Gastroesophageal sphincter (tissue), 4 donors: Measurements from ENCODE around the gene SMC6. TPM values are rescaled to one million over a fixed set of nuclear protein-coding genes. Genes with fewer than 3 reads are reported as not detected.

Experiments used
- ATAC-seq: fragments of 150-250 bp; one replicate; pipeline ENCODE4 v1.9.1; 2016; ENCODE audit warnings: mild to moderate bottlenecking, moderate library complexity
- H3K27ac ChIP-seq, 4 donors: fragments of 200-600 bp; sonication (generic) in 3 of 4; 1 replicate in 3 of 4; 2 replicates in 1 of 4; pipeline ENCODE4 v1.5.1; 2016 to 2019
- H3K27me3 ChIP-seq: fragments of 200-600 bp; sonication (generic); one replicate; pipeline ENCODE4 v1.5.1; 2019
- H3K36me3 ChIP-seq, 2 donors: fragments of 200-600 bp; sonication (generic); one replicate each; pipeline ENCODE4 v1.5.1; 2019; ENCODE audit warnings: control low read depth in 1 of 2
- H3K4me1 ChIP-seq, 3 donors: fragments of 200-600 bp; sonication (generic); 1 replicate in 2 of 3; 2 replicates in 1 of 3; pipeline ENCODE4 v1.5.1; 2016 to 2019; ENCODE audit warnings: control low read depth in 2 of 3
- H3K4me3 ChIP-seq, 2 donors: fragments of 200-600 bp; sonication (generic); one replicate each; pipeline ENCODE4 v1.5.1; 2019; ENCODE audit warnings: mild to moderate bottlenecking in 1 of 2, moderate library complexity in 1 of 2
- H3K9me3 ChIP-seq, 3 donors: fragments of 200-600 bp; sonication (generic); one replicate each; pipeline ENCODE4 v1.5.1; 2017 to 2019; ENCODE audit warnings: control low read depth in 2 of 3
- EP300 ChIP-seq: sonication (generic); formaldehyde crosslinking; IDR thresholded peaks from one replicate; pipeline ENCODE4 v1.6.1; 2017; ENCODE audit warnings: antibody characterized with exemption, mild to moderate bottlenecking
- POLR2A ChIP-seq, 2 donors: fragments of 450-650 bp; IDR thresholded peaks; one replicate each; pipeline ENCODE4 v1.6.1; 2017; ENCODE audit warnings: antibody characterized with exemption in 2 of 2, mild to moderate bottlenecking in 2 of 2, moderate library complexity in 1 of 2
- POLR2AphosphoS5 ChIP-seq: sonication (generic); formaldehyde crosslinking; IDR thresholded peaks from one replicate; pipeline ENCODE4 v1.6.1; 2017; ENCODE audit warnings: antibody characterized with exemption
- WGBS, 2 donors: methylation state at CpG; one replicate each; pipeline ENCODE4 v1.1.5; 2018; ENCODE audit warnings: low coverage in 1 of 2; 5-methylcytosine and 5-hydroxymethylcytosine counted together
- total RNA-seq, 4 donors: library from RNA; depleted of rRNA; stranded (reverse); fragments of >200 nt; gene quantifications; one replicate each; pipeline ENCODE4 v1.1.0, GENCODE V29; 2016
- TF ChIP-seq, protein P1 (sequence below), 4 experiments: fragments of 200-600 bp in 2 of 4; fragments of 450-650 bp in 2 of 4; sonication (generic) in 1 of 4; IDR thresholded peaks; one replicate each; pipeline ENCODE4 v1.5.1; 2017 to 2019; ENCODE audit warnings: antibody characterized with exemption in 4 of 4, mild to moderate bottlenecking in 2 of 4, moderate library complexity in 2 of 4

Gene SMC6
- total RNA-seq, 4 donors from 2014 or later, result 11.2 to 16.7 (median 14.1) TPM

DNA sequence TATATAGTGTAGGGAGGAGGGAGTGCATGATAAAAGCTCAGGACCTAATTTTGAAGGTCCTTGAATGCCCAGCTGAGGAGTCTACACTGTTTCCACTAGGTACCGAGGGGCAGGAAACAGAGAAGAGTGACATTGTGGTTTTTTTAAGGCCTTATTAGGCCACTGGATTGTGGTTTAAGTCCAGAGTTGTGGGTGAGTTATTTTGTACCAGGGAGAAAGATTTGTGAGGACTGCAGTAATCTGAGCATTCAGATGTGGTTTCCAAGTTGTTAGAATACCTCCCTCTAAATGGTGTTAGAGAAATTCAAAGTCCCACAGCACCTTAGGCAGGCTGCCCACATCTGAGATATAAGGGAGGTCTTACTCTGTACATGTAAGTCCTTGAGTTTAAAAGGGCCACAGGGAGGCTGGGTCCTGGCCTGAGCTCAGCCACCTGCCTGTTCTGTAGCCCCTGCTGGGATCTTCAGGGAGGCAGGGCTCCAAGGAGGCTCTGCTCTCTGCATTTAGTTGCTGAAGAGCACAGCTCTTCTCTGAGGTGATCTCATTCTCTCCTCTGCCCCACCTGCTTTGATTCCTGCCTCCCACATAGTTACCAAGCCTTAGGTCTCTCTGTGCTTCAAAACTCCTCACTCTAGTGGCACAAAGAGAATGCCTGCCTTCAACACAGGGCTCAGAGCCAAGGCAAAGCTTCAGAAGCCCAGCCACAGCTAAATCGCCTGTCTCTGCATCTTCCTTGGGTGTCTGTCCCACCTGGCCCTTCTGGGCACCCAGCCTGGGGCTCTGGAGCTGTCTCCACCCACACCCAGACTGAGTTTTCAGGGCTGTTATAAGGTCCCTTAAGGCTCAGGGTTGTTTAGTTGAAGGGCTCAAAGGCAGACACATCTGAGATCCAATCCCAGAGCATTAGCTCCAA is 125.0 kb downstream of the SMC6 start:
- no peaks in the 10 kb centered on the region for H3K27me3 ChIP-seq
- no peaks in the 10 kb centered on the region for H3K9me3 ChIP-seq
- 29 to 88% methylated on average over 1 of the region's 2 CpGs for WGBS, 2 donors

DNA sequence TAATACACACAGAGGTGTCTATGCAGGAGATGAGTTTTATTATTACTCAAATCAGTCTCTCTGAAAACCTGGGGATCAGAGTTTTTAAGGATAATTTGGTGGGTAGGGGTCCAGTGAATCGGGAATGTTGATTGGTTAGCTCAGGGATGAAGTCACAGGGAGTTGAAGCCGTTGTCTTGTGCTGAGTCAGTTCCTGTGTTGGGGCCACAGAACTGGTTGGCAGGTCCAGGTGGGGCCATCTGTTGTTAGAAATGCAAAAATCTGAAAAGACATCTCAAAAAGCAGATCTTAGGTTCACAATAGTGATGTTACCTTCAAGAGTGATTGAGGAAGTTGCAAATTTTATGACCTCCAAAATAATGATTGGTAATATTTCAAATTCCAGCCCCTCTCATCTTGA is 126.2 kb downstream of the SMC6 start:
- Histone ChIP-seq H3K4me3 (no peak overlapping the region), H3K27ac (no peak overlapping the region), H3K9me3 (no peaks in the 10 kb centered on the region), H3K4me1 (no peaks in the 10 kb centered on the region), H3K27me3 (no peaks in the 10 kb centered on the region), H3K36me3 (no peaks in the 10 kb centered on the region)
- no peak for TF ChIP-seq EP300
- no peak for TF ChIP-seq POLR2A (IDR thresholded peaks at IDR 0.05)
- no peak for TF ChIP-seq POLR2AphosphoS5
- TF ChIP-seq, protein P1, sequence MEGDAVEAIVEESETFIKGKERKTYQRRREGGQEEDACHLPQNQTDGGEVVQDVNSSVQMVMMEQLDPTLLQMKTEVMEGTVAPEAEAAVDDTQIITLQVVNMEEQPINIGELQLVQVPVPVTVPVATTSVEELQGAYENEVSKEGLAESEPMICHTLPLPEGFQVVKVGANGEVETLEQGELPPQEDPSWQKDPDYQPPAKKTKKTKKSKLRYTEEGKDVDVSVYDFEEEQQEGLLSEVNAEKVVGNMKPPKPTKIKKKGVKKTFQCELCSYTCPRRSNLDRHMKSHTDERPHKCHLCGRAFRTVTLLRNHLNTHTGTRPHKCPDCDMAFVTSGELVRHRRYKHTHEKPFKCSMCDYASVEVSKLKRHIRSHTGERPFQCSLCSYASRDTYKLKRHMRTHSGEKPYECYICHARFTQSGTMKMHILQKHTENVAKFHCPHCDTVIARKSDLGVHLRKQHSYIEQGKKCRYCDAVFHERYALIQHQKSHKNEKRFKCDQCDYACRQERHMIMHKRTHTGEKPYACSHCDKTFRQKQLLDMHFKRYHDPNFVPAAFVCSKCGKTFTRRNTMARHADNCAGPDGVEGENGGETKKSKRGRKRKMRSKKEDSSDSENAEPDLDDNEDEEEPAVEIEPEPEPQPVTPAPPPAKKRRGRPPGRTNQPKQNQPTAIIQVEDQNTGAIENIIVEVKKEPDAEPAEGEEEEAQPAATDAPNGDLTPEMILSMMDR (IDR thresholded peaks at IDR 0.05), result no peak
- no peak for ATAC-seq
- 67% methylated on average over 2 of the region's 2 CpGs; no CpG with 5 or more reads in 1 of the 2 donors for WGBS, 2 donors

More for the DNA sequence above, 125.0 kb downstream of the SMC6 start:
- Histone ChIP-seq H3K36me3 (no peaks in the 10 kb centered on the region), H3K4me1 (no peaks in the 10 kb centered on the region), H3K27ac (no peak overlapping the region), H3K4me3 (no peak overlapping the region)
- TF ChIP-seq POLR2AphosphoS5 (no peak), POLR2A (IDR thresholded peaks at IDR 0.05) (no peak), EP300 (no peak)
- TF ChIP-seq, protein P1 (IDR thresholded peaks at IDR 0.05), result no peak
- ATAC-seq, result no peak

DNA sequence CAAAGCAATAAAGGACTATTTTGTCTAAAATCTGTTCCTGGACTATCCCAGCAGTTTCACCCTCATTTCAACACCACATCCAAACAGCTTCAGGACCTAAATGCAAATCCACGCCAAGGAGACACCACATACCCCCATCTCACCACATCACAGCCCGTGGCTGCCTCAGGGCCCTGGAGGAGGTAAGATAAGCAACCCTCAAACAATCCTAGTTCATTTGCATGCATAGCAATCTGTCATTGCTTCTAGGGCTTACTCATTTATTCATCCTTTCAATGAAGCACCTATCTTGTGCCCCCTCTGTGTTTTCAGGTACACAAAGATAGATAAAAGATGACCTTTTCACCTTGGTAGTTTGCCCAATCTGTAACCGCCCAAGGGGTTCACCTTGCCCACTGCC is 126.6 kb downstream of the SMC6 start:
- no peak overlapping the region for H3K27ac ChIP-seq
- no peak for ATAC-seq
- H3K9me3 ChIP-seq, result no peaks in the 10 kb centered on the region
- H3K4me1 ChIP-seq, result no peaks in the 10 kb centered on the region
- TF ChIP-seq, protein P1 (IDR thresholded peaks at IDR 0.05), result no peak
- TF ChIP-seq POLR2AphosphoS5, result no peak
- TF ChIP-seq POLR2A (IDR thresholded peaks at IDR 0.05), result no peak
- TF ChIP-seq EP300, result no peak
- 70 to 100% methylated on average over 3 of the region's 3 CpGs for WGBS, 2 donors
- H3K4me3 ChIP-seq, result no peak overlapping the region
- no peaks in the 10 kb centered on the region for H3K27me3 ChIP-seq
- H3K36me3 ChIP-seq, result no peaks in the 10 kb centered on the region

DNA sequence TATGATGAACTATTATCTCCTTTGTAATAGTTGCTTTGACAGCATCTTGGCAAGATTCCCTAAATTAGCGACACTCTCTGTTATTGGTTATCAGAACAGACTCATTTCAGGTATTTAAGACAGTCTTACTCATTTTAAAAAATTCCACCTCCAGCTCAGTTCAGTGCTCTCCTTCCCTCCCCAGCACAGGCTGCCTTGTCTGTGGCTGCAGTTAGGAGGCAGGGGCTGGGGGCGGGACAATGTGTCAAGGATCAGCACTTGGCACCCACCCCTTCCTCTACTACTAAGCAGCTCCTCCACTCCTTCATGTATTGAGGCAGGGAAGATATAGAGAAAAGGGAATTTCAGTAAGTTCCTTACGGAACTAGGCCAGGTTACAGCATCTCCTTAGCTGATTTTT is 128.2 kb downstream of the SMC6 start:
- ATAC-seq, result no peak
- Histone ChIP-seq H3K36me3 (no peaks in the 10 kb centered on the region), H3K4me1 (peaks cover 0 to 9% (median 0%) of the 10 kb centered on the region in 3 donors), H3K9me3 (no peaks in the 10 kb centered on the region), H3K27me3 (no peaks in the 10 kb centered on the region), H3K27ac (no peak overlapping the region), H3K4me3 (no peak overlapping the region)
- TF ChIP-seq POLR2AphosphoS5 (no peak), POLR2A (IDR thresholded peaks at IDR 0.05) (no peak), EP300 (no peak)
- TF ChIP-seq, protein P1 (IDR thresholded peaks at IDR 0.05), result no peak
- 71 to 100% methylated on average over 1 to 3 of the region's 3 CpGs for WGBS, 2 donors

DNA sequence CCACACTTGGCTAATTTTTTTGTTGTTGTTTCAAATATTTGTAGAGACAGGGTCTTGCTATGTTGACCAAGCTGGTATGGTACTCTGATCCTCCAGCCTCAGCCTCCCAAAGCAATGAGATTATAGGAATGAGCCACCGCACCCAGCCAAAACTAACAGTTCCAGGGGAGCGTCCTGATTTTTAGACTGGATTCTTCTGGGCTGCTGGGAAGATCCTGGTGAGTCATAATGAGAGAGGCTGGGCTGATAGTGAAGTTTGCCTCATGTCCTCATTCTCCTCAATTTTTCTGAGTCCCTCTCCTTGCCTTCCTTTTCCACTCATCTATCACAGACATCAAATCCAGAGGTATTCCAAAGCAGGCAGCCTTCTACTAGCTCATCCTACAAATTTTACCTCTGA is 131.8 kb downstream of the SMC6 start:
- no peak for ATAC-seq
- no peak overlapping the region for H3K4me3 ChIP-seq
- H3K27ac ChIP-seq, result no peak overlapping the region
- H3K27me3 ChIP-seq, result no peaks in the 10 kb centered on the region
- no peaks in the 10 kb centered on the region for H3K9me3 ChIP-seq
- TF ChIP-seq, protein P1 (IDR thresholded peaks at IDR 0.05), result no peak
- TF ChIP-seq POLR2AphosphoS5 (no peak), POLR2A (IDR thresholded peaks at IDR 0.05) (no peak), EP300 (no peak)
- no CpG with 5 or more reads among the region's 2 CpGs for WGBS, 2 donors
- H3K36me3 ChIP-seq, result no peaks in the 10 kb centered on the region
- H3K4me1 ChIP-seq, result peaks cover 0 to 15% (median 0%) of the 10 kb centered on the region in 3 donors
